Neural progenitor cell (in vitro differentiated cells): Measurements from ENCODE around the gene KIF16B.

Experiments used
- EZH2phosphoT487 ChIP-seq: fragments of 200-600 bp; sonication (generic); IDR thresholded peaks from 2 replicates; pipeline ENCODE4 v1.6.1; 2017; ENCODE audit warnings: antibody characterized with exemption
- TF ChIP-seq, protein P1 (sequence below): fragments of 200-600 bp; sonication (generic); IDR thresholded peaks from 2 replicates; pipeline ENCODE4 v1.5.1; 2017; ENCODE audit warnings: antibody characterized with exemption, mild to moderate bottlenecking

DNA sequence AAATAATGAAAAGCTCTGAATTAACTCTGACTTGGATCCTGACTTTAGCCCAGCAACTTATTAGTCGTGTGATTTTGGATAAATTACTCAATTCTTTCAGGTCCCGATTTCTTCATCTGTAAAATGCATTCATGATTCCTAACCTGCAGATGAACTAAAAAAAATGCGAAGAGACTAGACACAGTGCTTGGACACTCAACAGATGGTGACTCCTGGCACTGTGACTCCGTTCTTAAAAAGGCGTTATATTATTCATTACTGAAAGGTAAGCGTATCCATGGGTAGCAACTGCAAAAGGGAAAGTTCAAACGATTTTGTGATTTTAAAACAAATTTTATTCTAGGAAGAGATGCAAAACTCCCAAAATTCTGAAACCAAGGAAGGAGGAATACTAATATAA lies 226.3 kb downstream of the KIF16B start:
- TF ChIP-seq, protein P1, sequence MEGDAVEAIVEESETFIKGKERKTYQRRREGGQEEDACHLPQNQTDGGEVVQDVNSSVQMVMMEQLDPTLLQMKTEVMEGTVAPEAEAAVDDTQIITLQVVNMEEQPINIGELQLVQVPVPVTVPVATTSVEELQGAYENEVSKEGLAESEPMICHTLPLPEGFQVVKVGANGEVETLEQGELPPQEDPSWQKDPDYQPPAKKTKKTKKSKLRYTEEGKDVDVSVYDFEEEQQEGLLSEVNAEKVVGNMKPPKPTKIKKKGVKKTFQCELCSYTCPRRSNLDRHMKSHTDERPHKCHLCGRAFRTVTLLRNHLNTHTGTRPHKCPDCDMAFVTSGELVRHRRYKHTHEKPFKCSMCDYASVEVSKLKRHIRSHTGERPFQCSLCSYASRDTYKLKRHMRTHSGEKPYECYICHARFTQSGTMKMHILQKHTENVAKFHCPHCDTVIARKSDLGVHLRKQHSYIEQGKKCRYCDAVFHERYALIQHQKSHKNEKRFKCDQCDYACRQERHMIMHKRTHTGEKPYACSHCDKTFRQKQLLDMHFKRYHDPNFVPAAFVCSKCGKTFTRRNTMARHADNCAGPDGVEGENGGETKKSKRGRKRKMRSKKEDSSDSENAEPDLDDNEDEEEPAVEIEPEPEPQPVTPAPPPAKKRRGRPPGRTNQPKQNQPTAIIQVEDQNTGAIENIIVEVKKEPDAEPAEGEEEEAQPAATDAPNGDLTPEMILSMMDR: no peak
- no peak for TF ChIP-seq EZH2phosphoT487
